GM23338 (cell line): Measurements from ENCODE around the gene PRKAR1B. TPM values are rescaled to one million over a fixed set of nuclear protein-coding genes. Genes with fewer than 3 reads are reported as not detected.

Source experiments
- ATAC-seq: fragments of 200-7000 bp; cut with Tn5 transposase; 3 replicates; pipeline ENCODE4 v1.9.1; 2020
- DNase-seq: peaks from one replicate; pipeline ENCODE4 v3.0.0-alpha.2; 2015; ENCODE audit warnings: low spot score
- H2AFZ ChIP-seq: fragments of 200-600 bp; sonication (generic); 2 replicates; pipeline ENCODE4 v1.8.0; 2016; ENCODE audit warnings: antibody characterized with exemption, mild to moderate bottlenecking, moderate library complexity
- H3F3A ChIP-seq: fragments of 200-600 bp; sonication (generic); replicated peaks from 2 replicates; pipeline ENCODE4 v1.8.0; 2017; ENCODE audit warnings: antibody characterized with exemption, mixed run types, low read depth
- H3K27ac ChIP-seq: fragments of 200-600 bp; sonication (generic); 2 replicates; pipeline ENCODE4 v1.6.1; 2016; ENCODE audit warnings: low read depth
- H3K27me3 ChIP-seq: fragments of 200-600 bp; sonication (generic); 2 replicates; pipeline ENCODE4 v1.8.0; 2016; ENCODE audit warnings: mild to moderate bottlenecking, mixed run types, moderate library complexity; ENCODE audit not compliant: insufficient read depth
- H3K36me3 ChIP-seq: fragments of 200-600 bp; sonication (generic); 2 replicates; pipeline ENCODE4 v1.8.0; 2016; ENCODE audit warnings: mild to moderate bottlenecking; ENCODE audit not compliant: insufficient read depth
- H3K4me1 ChIP-seq: fragments of 200-600 bp; sonication (generic); 2 replicates; pipeline ENCODE4 v1.8.0; 2016; ENCODE audit warnings: mild to moderate bottlenecking, moderate library complexity; ENCODE audit not compliant: insufficient read depth
- H3K4me2 ChIP-seq: fragments of 200-600 bp; sonication (generic); 2 replicates; pipeline ENCODE4 v1.7.1; 2017; ENCODE audit warnings: mixed run types
- H3K4me3 ChIP-seq: fragments of 200-600 bp; sonication (generic); 2 replicates; pipeline ENCODE4 v1.6.1; 2016; ENCODE audit warnings: mixed run types
- H3K79me2 ChIP-seq: fragments of 200-600 bp; sonication (generic); replicated peaks from 2 replicates; pipeline ENCODE4 v1.8.0; 2017; ENCODE audit warnings: mild to moderate bottlenecking; ENCODE audit not compliant: insufficient read depth
- H3K9me2 ChIP-seq: fragments of 200-600 bp; sonication (generic); 2 replicates; pipeline ENCODE4 v1.8.0; 2017; ENCODE audit not compliant: insufficient read depth
- H4K20me1 ChIP-seq: fragments of 200-600 bp; sonication (generic); replicated peaks from 2 replicates; pipeline ENCODE4 v1.8.0; 2017; ENCODE audit warnings: mild to moderate bottlenecking; ENCODE audit not compliant: insufficient read depth
- H3K27ac Mint-ChIP-seq: 2 replicates; pipeline ENCODE4 v1.8.0; 2020; ENCODE audit warnings: inconsistent platforms, mild to moderate bottlenecking, moderate library complexity, mixed read lengths
- H3K27me3 Mint-ChIP-seq: 3 replicates; pipeline ENCODE4 v1.8.0; 2022; ENCODE audit warnings: low read depth, mild to moderate bottlenecking, moderate library complexity, mixed read lengths, inconsistent platforms; ENCODE audit not compliant: insufficient read depth, poor library complexity
- H3K36me3 Mint-ChIP-seq: 3 replicates; pipeline ENCODE4 v1.8.0; 2021; ENCODE audit warnings: low read depth, mild to moderate bottlenecking, inconsistent platforms, moderate library complexity, mixed read lengths
- H3K4me1 Mint-ChIP-seq: 3 replicates; pipeline ENCODE4 v1.8.0; 2020; ENCODE audit warnings: mild to moderate bottlenecking, inconsistent platforms, mixed read lengths
- H3K4me3 Mint-ChIP-seq: 3 replicates; pipeline ENCODE4 v1.8.0; 2021; ENCODE audit warnings: moderate library complexity, mild to moderate bottlenecking, inconsistent platforms, mixed read lengths
- H3K9me3 Mint-ChIP-seq: 3 replicates; pipeline ENCODE4 v1.8.0; 2020; ENCODE audit warnings: moderate library complexity, mild to moderate bottlenecking, inconsistent platforms, mixed read lengths
- CREB1 ChIP-seq: fragments of 250-450 bp; sonication (Bioruptor Pico); IDR thresholded peaks from 2 replicates; pipeline ENCODE4 v1.5.0; 2020; ENCODE audit warnings: low read depth, mild to moderate bottlenecking, moderate library complexity
- ETS1 ChIP-seq: IDR thresholded peaks from 2 replicates; pipeline ENCODE4 v1.6.1; 2016; ENCODE audit warnings: antibody characterized with exemption
- EZH2 ChIP-seq: fragments of 200-600 bp; sonication (generic); IDR thresholded peaks from one replicate; pipeline ENCODE4 v1.8.0; 2017; ENCODE audit warnings: antibody characterized with exemption, mild to moderate bottlenecking, low read depth; ENCODE audit not compliant: unreplicated experiment
- EZH2phosphoT487 ChIP-seq: fragments of 200-600 bp; sonication (generic); IDR thresholded peaks from one replicate; pipeline ENCODE4 v1.8.1; 2018; ENCODE audit warnings: antibody characterized with exemption; ENCODE audit not compliant: unreplicated experiment
- JUNB ChIP-seq: IDR thresholded peaks from one replicate; pipeline ENCODE4 v1.6.1; 2016; ENCODE audit warnings: antibody characterized with exemption; ENCODE audit not compliant: unreplicated experiment
- NANOG ChIP-seq: IDR thresholded peaks from 2 replicates; pipeline ENCODE4 v1.6.1; 2016; ENCODE audit warnings: antibody characterized with exemption, borderline replicate concordance
- POLR2AphosphoS5 ChIP-seq: IDR thresholded peaks from 2 replicates; pipeline ENCODE4 v1.6.1; 2016; ENCODE audit warnings: antibody characterized with exemption, low read depth
- STAT1 ChIP-seq: IDR thresholded peaks from one replicate; pipeline ENCODE4 v1.6.1; 2016; ENCODE audit warnings: antibody characterized with exemption; ENCODE audit not compliant: unreplicated experiment
- ZNF114 ChIP-seq: fragments of 250-450 bp; sonication (Bioruptor Pico); IDR thresholded peaks from 2 replicates; pipeline ENCODE4 v1.5.0; 2020; ENCODE audit warnings: mild to moderate bottlenecking, moderate library complexity
- ZNF331 ChIP-seq: fragments of 250-450 bp; sonication (Bioruptor Pico); IDR thresholded peaks from 2 replicates; pipeline ENCODE4 v1.5.0; 2020; ENCODE audit warnings: low read depth, mild to moderate bottlenecking, moderate library complexity
- ZNF462 ChIP-seq: fragments of 250-450 bp; sonication (Bioruptor Pico); IDR thresholded peaks from 2 replicates; pipeline ENCODE4 v1.5.0; 2020; ENCODE audit warnings: mild to moderate bottlenecking, moderate library complexity
- polyA plus RNA-seq: library from polyadenylated mRNA; unstranded; fragments of >200 nt; fragmentation: Nextera tagmentation; extraction: Ambion mirVana; gene quantifications from 2 replicates; pipeline ENCODE4 v1.2.1, GENCODE V29; 2016
- total RNA-seq: library from RNA; depleted of rRNA; stranded (reverse); fragments of >200 nt; shearing (Covaris generic); gene quantifications from 2 replicates; pipeline ENCODE4 v1.2.3, GENCODE V29; 2014
- TF ChIP-seq, protein P1 (sequence below): IDR thresholded peaks from one replicate; pipeline ENCODE4 v1.6.1; 2018; ENCODE audit warnings: antibody characterized with exemption; ENCODE audit not compliant: unreplicated experiment
- TF ChIP-seq, protein P2 (sequence below), 2 experiments: fragments of 200-600 bp in 1 of 2; sonication (generic) in 1 of 2; conservative IDR thresholded peaks; 2 replicates each; pipeline versions ENCODE4 v1.5.1 to v1.6.1; 2016 to 2017; ENCODE audit warnings: antibody characterized with exemption in 2 of 2, low read depth in 2 of 2, mild to moderate bottlenecking in 2 of 2, moderate library complexity in 1 of 2

The PRKAR1B gene
- total and polyA plus RNA-seq, 2 experiments from 2014 or later, result 35.7 to 36.7 TPM

DNA sequence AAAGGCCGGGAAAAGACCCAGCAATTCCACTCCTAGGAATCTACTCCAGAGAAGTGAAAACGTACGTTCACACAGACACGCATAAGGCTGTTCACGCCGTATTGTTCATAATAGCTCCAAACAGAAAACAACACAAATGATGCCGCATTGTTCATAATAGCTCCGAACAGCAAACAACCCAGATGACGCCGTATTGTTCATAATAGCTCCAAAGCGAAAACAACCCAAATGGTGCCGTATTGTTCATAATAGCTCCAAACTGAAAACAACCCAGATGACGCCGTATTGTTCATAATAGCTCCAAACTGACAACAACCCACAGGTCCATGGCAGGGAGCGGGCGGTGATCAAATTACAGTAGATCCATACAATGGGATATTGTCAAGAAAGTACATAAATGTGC, 85.8 kb downstream of the PRKAR1B start:
- no peaks in the 10 kb centered on the region for H3K9me2 ChIP-seq
- no peak; the same call in 2 of the 3 replicates for ATAC-seq

More for the DNA sequence above, 85.8 kb downstream of the PRKAR1B start:
- Mint-ChIP-seq H3K27me3 (peaks cover 19% of the 10 kb centered on the region), H3K4me1 (no peaks in the 10 kb centered on the region), H3K27ac (no peak overlapping the region), H3K4me3 (no peak overlapping the region), H3K36me3 (peaks cover 16% of the 10 kb centered on the region), H3K9me3 (no peaks in the 10 kb centered on the region)
- no peak overlapping the region for H3K4me2 ChIP-seq
- no peaks in the 10 kb centered on the region for H3K27me3 ChIP-seq
- no peak overlapping the region for H2AFZ ChIP-seq
- peaks cover 38% of the 10 kb centered on the region for H3K79me2 ChIP-seq
- H3K27ac ChIP-seq, result no peak overlapping the region
- H3K4me3 ChIP-seq, result no peak overlapping the region
- peak; percentile 54 for DNase-seq
- H3K36me3 ChIP-seq, result no peaks in the 10 kb centered on the region
- TF ChIP-seq ETS1 (no peak), EZH2phosphoT487 (no peak), CREB1 (no peak), NANOG (no peak), STAT1 (no peak), ZNF462 (CRISPR knock-in tag) (no peak), JUNB (no peak), EZH2 (no peak), POLR2AphosphoS5 (no peak), ZNF331 (CRISPR knock-in tag) (no peak), ZNF114 (no peak)
- TF ChIP-seq, protein P1, sequence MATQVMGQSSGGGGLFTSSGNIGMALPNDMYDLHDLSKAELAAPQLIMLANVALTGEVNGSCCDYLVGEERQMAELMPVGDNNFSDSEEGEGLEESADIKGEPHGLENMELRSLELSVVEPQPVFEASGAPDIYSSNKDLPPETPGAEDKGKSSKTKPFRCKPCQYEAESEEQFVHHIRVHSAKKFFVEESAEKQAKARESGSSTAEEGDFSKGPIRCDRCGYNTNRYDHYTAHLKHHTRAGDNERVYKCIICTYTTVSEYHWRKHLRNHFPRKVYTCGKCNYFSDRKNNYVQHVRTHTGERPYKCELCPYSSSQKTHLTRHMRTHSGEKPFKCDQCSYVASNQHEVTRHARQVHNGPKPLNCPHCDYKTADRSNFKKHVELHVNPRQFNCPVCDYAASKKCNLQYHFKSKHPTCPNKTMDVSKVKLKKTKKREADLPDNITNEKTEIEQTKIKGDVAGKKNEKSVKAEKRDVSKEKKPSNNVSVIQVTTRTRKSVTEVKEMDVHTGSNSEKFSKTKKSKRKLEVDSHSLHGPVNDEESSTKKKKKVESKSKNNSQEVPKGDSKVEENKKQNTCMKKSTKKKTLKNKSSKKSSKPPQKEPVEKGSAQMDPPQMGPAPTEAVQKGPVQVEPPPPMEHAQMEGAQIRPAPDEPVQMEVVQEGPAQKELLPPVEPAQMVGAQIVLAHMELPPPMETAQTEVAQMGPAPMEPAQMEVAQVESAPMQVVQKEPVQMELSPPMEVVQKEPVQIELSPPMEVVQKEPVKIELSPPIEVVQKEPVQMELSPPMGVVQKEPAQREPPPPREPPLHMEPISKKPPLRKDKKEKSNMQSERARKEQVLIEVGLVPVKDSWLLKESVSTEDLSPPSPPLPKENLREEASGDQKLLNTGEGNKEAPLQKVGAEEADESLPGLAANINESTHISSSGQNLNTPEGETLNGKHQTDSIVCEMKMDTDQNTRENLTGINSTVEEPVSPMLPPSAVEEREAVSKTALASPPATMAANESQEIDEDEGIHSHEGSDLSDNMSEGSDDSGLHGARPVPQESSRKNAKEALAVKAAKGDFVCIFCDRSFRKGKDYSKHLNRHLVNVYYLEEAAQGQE, result no peak
- TF ChIP-seq, protein P2, sequence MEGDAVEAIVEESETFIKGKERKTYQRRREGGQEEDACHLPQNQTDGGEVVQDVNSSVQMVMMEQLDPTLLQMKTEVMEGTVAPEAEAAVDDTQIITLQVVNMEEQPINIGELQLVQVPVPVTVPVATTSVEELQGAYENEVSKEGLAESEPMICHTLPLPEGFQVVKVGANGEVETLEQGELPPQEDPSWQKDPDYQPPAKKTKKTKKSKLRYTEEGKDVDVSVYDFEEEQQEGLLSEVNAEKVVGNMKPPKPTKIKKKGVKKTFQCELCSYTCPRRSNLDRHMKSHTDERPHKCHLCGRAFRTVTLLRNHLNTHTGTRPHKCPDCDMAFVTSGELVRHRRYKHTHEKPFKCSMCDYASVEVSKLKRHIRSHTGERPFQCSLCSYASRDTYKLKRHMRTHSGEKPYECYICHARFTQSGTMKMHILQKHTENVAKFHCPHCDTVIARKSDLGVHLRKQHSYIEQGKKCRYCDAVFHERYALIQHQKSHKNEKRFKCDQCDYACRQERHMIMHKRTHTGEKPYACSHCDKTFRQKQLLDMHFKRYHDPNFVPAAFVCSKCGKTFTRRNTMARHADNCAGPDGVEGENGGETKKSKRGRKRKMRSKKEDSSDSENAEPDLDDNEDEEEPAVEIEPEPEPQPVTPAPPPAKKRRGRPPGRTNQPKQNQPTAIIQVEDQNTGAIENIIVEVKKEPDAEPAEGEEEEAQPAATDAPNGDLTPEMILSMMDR (conservative IDR thresholded peaks at IDR 0.05; ENCODE audit: low read depth in 2 of 2), result no peak
- no peaks in the 10 kb centered on the region for H3F3A ChIP-seq
- no peaks in the 10 kb centered on the region for H3K4me1 ChIP-seq
- no peaks in the 10 kb centered on the region; the same call in 1 of the 2 replicates for H4K20me1 ChIP-seq
